ENCODE measurements around the gene RXYLT1. TPM values are rescaled to one million over a fixed set of nuclear protein-coding genes. Genes with fewer than 3 reads are reported as not detected.

Gene RXYLT1
- total RNA-seq, 2 donors from 2014 or later: 9.7 to 11.0 TPM

GRCh38 chr12:63843254-63843720, 63.6 kb downstream of the RXYLT1 start:
- no peaks in the 10 kb centered on the region for H3K36me3 ChIP-seq (ENCODE audit: control insufficient read depth, insufficient read depth, low read length)
- H3K4me1 ChIP-seq (ENCODE audit: control insufficient read depth, insufficient read depth, low read length): no peaks in the 10 kb centered on the region
- peak overlapping the region; percentile 73 for H3K27ac Mint-ChIP-seq
- WGBS, 2 experiments (ENCODE audit: insufficient coverage in 1 of 2, insufficient read length in 1 of 2): 20 to 31% methylated on average over 13 to 26 of the region's 28 CpGs
- TF ChIP-seq CTCF (conservative IDR thresholded peaks at IDR 0.05): no peak
- no peaks in the 10 kb centered on the region for H3K36me3 Mint-ChIP-seq (ENCODE audit: low read depth)
- H3K27ac ChIP-seq (ENCODE audit: low read depth, low read length): no peak overlapping the region
- peaks cover 13% of the 10 kb centered on the region for H3K4me1 Mint-ChIP-seq
- peak overlapping the region; percentile 93 for H3K4me3 ChIP-seq (ENCODE audit: low read length)
- DNase-seq: no peak
- peaks cover 3% of the 10 kb centered on the region for H3K27me3 Mint-ChIP-seq (ENCODE audit: insufficient read depth)
- H3K9me3 ChIP-seq (ENCODE audit: control insufficient read depth, low read length): no peaks in the 10 kb centered on the region
- no peaks in the 10 kb centered on the region for H3K9me3 Mint-ChIP-seq
- H3K9ac ChIP-seq (ENCODE audit: extremely low read depth, low read length, poor library complexity, severe bottlenecking): no peak overlapping the region
- H3K27me3 ChIP-seq (ENCODE audit: control insufficient read depth, insufficient read depth, low read length, poor library complexity, severe bottlenecking): no peaks in the 10 kb centered on the region
- peak overlapping the region; percentile 91 for H3K4me3 Mint-ChIP-seq

DNA sequence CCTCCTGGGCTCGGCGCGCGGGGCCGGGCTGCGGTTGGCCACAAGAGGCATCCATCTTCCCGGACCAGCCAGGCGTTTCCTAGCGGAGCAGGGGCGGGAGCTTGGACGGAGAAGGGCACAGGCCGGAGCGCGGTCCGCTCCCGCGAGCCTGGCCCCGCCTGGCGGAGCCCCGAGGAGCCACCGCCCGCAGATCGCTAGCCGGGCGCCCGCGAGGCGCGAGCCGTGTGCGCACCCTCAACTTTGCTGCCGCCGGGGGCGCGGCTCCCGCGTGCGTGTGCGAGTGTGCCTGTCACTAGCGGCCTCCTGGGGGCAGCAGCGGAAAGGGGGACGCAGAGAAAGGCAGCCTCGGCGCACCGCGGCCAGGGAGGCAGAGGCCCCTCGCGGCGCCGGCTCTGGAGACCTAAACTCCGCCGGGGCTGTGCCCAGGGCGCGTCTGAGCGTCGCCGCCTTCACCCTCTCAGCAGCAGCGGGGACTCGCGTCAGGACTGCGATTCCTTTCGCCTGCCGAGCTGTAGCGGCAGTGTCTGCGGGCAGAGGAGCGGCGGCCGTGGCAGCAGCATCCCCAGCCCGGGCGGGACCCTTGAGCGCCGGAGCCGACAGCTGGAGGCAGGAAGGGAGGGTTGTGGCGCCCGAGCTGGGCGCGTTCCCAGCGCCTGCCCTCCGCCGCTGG, 64.1 kb downstream of the RXYLT1 start:
- peak; percentile 98 for DNase-seq
- H3K9ac ChIP-seq (ENCODE audit: extremely low read depth, low read length, poor library complexity, severe bottlenecking): peak overlapping the region; percentile 65
- no peaks in the 10 kb centered on the region for H3K36me3 Mint-ChIP-seq (ENCODE audit: low read depth)
- TF ChIP-seq CTCF (conservative IDR thresholded peaks at IDR 0.05): peak; percentile 97
- H3K27me3 Mint-ChIP-seq (ENCODE audit: insufficient read depth): peaks cover 3% of the 10 kb centered on the region
- peak overlapping the region; percentile 59 for H3K27ac ChIP-seq (ENCODE audit: low read depth, low read length)
- WGBS, 2 experiments (ENCODE audit: insufficient coverage in 1 of 2, insufficient read length in 1 of 2): 0 to 1% methylated on average over 14 to 80 of the region's 80 CpGs
- H3K9me3 Mint-ChIP-seq: no peaks in the 10 kb centered on the region
- H3K9me3 ChIP-seq (ENCODE audit: control insufficient read depth, low read length): no peaks in the 10 kb centered on the region
- H3K27me3 ChIP-seq (ENCODE audit: control insufficient read depth, insufficient read depth, low read length, poor library complexity, severe bottlenecking): no peaks in the 10 kb centered on the region
- H3K4me3 ChIP-seq (ENCODE audit: low read length): peak overlapping the region; percentile 93
- no peaks in the 10 kb centered on the region for H3K36me3 ChIP-seq (ENCODE audit: control insufficient read depth, insufficient read depth, low read length)
- H3K27ac Mint-ChIP-seq: no peak overlapping the region
- H3K4me1 Mint-ChIP-seq: peaks cover 17% of the 10 kb centered on the region
- H3K4me1 ChIP-seq (ENCODE audit: control insufficient read depth, insufficient read depth, low read length): no peaks in the 10 kb centered on the region
- H3K4me3 Mint-ChIP-seq: peak overlapping the region; percentile 91

DNA sequence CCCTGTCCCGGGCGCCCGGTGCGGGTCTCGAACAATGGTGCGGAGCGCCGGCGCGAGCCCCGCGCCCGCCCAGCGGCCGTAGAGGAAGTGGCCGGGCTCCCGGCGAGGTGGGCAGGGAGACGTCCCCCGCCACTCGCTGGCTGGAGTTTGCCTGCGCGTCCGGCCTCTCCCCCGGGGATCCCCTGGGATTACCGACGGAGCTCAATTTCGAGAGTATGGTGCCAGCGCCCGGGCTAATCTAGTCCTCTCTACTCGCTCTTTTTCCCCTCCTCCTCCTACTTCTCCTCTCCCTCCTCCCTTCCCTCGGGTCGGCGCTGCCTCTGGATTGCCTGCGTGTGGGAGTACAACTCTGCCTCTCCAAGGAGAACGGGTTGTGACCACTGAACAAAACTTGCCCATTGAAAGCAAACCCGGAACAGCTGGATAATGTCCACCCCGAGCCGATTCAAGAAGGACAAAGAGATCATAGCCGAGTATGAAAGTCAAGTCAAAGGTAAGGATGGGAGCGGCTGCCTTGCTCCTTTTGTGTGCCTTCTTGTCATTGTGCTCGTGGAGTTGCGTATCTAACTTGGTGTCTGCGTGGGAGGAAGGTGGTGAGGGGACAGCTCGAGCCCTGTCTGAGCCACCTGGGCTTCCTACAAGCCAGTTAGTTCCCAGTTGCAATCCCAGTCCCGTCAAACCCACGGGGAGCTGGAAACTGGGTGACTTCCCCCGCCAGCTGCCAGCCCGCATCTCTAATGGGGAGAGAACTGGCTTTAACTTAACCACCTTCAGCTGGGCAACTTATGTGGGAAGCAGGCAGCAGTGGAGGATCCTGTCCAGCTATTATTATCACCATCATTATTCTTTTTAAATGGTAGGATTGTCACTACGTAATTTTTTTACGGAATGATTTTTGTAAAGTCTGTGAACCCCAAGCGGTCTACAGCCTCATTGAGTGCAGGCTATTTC, 65.0 kb downstream of the RXYLT1 start, which contains the start of gene SRGAP1:
SRGAP1 (plus strand) TSS at position 310 of the 951 bp plus-strand sequence; CDS start at position 427, 117 bp downstream.
- no peaks in the 10 kb centered on the region for H3K36me3 Mint-ChIP-seq (ENCODE audit: low read depth)
- TF ChIP-seq CTCF (conservative IDR thresholded peaks at IDR 0.05): no peak
- Histone ChIP-seq H3K36me3 (ENCODE audit: control insufficient read depth, insufficient read depth, low read length) (no peaks in the 10 kb centered on the region), H3K9me3 (ENCODE audit: control insufficient read depth, low read length) (no peaks in the 10 kb centered on the region), H3K4me3 (ENCODE audit: low read length) (peak within 1 kb of the TSS; percentile 93), H3K9ac (ENCODE audit: extremely low read depth, low read length, poor library complexity, severe bottlenecking) (peak within 1 kb of the TSS; percentile 65), H3K27me3 (ENCODE audit: control insufficient read depth, insufficient read depth, low read length, poor library complexity, severe bottlenecking) (no peaks in the 10 kb centered on the region), H3K27ac (ENCODE audit: low read depth, low read length) (peak within 1 kb of the TSS; percentile 59), H3K4me1 (ENCODE audit: control insufficient read depth, insufficient read depth, low read length) (peaks cover 1% of the 10 kb centered on the region)
- peak; percentile 87 for DNase-seq
- peaks cover 25% of the 10 kb centered on the region for H3K4me1 Mint-ChIP-seq
- H3K4me3 Mint-ChIP-seq: peak within 1 kb of the TSS; percentile 91
- no peaks in the 10 kb centered on the region for H3K9me3 Mint-ChIP-seq
- WGBS, 2 experiments (ENCODE audit: insufficient coverage in 1 of 2, insufficient read length in 1 of 2): 1 to 2% methylated on average over 21 to 52 of the region's 52 CpGs
- peak within 1 kb of the TSS; percentile 91 for H3K27ac Mint-ChIP-seq
- peaks cover 3% of the 10 kb centered on the region for H3K27me3 Mint-ChIP-seq (ENCODE audit: insufficient read depth)
